ENCODE measurements around the gene GAPT.

Gene GAPT

DNA sequence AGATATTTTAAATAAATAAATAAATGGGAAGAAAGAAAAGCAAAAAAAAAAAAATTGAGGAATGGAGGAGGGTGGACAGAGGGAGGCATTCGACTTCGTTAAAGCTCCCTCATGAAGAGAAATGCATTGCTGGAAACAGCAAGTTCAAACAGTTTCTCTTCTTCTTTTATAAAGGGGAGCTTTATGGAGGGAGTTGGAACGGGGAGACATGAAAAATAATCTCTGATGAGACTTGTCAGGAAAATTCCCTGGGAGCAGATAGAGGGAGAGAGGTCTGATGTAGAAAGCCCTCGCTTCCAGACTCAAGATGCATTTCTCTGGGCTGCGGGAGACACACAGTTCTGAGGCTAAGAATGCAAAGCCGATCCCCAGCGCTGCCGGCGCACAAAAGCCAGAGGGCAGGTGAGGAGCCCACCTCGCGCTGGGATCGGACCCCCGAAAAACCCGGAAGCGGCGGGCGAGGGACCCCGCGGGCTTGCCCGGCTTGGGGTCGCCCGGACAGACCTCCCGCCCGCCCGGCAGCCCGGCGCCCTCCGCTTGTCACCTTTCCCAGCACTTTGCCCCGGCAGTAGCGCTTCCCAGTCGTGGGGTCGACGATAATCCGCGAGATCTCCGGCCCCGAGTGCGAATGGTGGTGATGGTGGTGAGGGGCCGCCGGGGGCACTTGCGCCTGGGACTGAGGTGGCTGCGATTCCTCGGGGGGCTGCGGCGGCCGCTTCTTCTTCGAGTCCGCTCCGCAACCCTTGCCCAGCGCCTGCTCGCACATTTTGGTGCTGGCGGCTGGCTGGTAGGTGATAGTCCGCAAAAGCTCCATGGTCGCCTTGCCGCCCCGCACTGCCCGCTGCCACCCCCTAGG is 31.9 kb upstream of the GAPT start:
- Histone ChIP-seq H3K4me3 (ENCODE audit: low read depth, low read length) (peak overlapping the region; percentile 98), H3K36me3 (ENCODE audit: control insufficient read depth in 2 of 2, insufficient read depth in 1 of 2, low read length in 2 of 2) (peaks cover 19 to 42% of the 10 kb centered on the region in 2 experiments; a peak in 2 of 3 replicates), H3K27ac (ENCODE audit: extremely low read depth, low read depth, low read length) (peak overlapping the region; percentile 98), H3K9me3 (ENCODE audit: control insufficient read depth, insufficient read depth, low read depth, low read length) (no peaks in the 10 kb centered on the region), H3K4me1 (ENCODE audit: control insufficient read depth, insufficient read depth, low read length) (no peaks in the 10 kb centered on the region)
- CTCF ChIA-PET, result interaction anchor here (0.6 to 5.9 kb wide), 18 partner anchors 20 to 1508 kb away, joined by 3 to 68 read pairs (median 4); no protein-coding TSS in a partner anchor
- POLR2A ChIA-PET, result interaction anchor here (0.7 to 2.6 kb wide), 29 partner anchors 9 to 1161 kb away, joined by 3 to 18 read pairs (median 4); partner anchors contain the start of gene ACTBL2
- TF ChIP-seq RBAK (tag by site-specific recombination; IDR thresholded peaks at IDR 0.05) (0 out of 2 replicates have a peak, but pooled peaks have one; percentile 32), ZNF157 (tag by site-specific recombination; IDR thresholded peaks at IDR 0.05) (no peak), ZNF2 (tag by site-specific recombination; IDR thresholded peaks at IDR 0.05) (peak; percentile 77), ZNF133 (tag by site-specific recombination; IDR thresholded peaks at IDR 0.05) (peak; percentile 16; the same call in 1 of the 2 replicates), GLIS2 (tag by site-specific recombination; IDR thresholded peaks at IDR 0.05) (peak; percentile 64; the same call in 1 of the 2 replicates), ZNF549 (tag by site-specific recombination; IDR thresholded peaks at IDR 0.05) (no peak), BCL11B (tag by site-specific recombination; IDR thresholded peaks at IDR 0.05; ENCODE audit: low read depth) (0 out of 2 replicates have a peak, but pooled peaks have one; percentile 17), ZBTB8A (tag by site-specific recombination; IDR thresholded peaks at IDR 0.05) (peak; percentile 41; the same call in 1 of the 2 replicates), ZBTB17 (tag by site-specific recombination; IDR thresholded peaks at IDR 0.05) (peak; percentile 45; the same call in 1 of the 2 replicates), PRDM1 (tag by site-specific recombination; IDR thresholded peaks at IDR 0.05) (peak; percentile 24; the same call in 1 of the 2 replicates), ZNF169 (tag by site-specific recombination; IDR thresholded peaks at IDR 0.05) (0 out of 2 replicates have a peak, but pooled peaks have one; percentile 44), REST (tag by site-specific recombination; IDR thresholded peaks at IDR 0.05) (0 out of 2 replicates have a peak, but pooled peaks have one; percentile 40), ZNF623 (tag by site-specific recombination; IDR thresholded peaks at IDR 0.05) (no peak), ZNF366 (tag by site-specific recombination; conservative IDR thresholded peaks at IDR 0.05) (peak; percentile 55), ZSCAN30 (tag by site-specific recombination; IDR thresholded peaks at IDR 0.05) (peak; percentile 60), ZNF335 (tag by site-specific recombination; conservative IDR thresholded peaks at IDR 0.05) (0 out of 2 replicates have a peak, but pooled peaks have one; percentile 8), YY2 (tag by site-specific recombination; IDR thresholded peaks at IDR 0.05) (no peak), SP7 (tag by site-specific recombination; IDR thresholded peaks at IDR 0.05) (peak; percentile 31; the same call in 1 of the 2 replicates), ZNF354C (tag by site-specific recombination; IDR thresholded peaks at IDR 0.05; ENCODE audit: borderline replicate concordance, low read depth) (no peak), ZBTB48 (tag by site-specific recombination; IDR thresholded peaks at IDR 0.05) (peak; percentile 13; the same call in 1 of the 2 replicates), ZNF274 (IDR thresholded peaks at IDR 0.05; ENCODE audit: low read length) (no peak), ZNF274 (tag by site-specific recombination; IDR thresholded peaks at IDR 0.05; ENCODE audit: borderline replicate concordance) (no peak), ZNF362 (tag by site-specific recombination; IDR thresholded peaks at IDR 0.05) (peak; percentile 57; the same call in 1 of the 2 replicates)
- TF ChIP-seq, protein P1, sequence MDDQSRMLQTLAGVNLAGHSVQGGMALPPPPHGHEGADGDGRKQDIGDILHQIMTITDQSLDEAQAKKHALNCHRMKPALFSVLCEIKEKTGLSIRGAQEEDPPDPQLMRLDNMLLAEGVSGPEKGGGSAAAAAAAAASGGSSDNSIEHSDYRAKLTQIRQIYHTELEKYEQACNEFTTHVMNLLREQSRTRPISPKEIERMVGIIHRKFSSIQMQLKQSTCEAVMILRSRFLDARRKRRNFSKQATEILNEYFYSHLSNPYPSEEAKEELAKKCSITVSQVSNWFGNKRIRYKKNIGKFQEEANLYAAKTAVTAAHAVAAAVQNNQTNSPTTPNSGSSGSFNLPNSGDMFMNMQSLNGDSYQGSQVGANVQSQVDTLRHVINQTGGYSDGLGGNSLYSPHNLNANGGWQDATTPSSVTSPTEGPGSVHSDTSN (CRISPR knock-in tag; IDR thresholded peaks at IDR 0.05), result peak; percentile 10; the same call in 1 of the 2 replicates
- TF ChIP-seq, protein P2, sequence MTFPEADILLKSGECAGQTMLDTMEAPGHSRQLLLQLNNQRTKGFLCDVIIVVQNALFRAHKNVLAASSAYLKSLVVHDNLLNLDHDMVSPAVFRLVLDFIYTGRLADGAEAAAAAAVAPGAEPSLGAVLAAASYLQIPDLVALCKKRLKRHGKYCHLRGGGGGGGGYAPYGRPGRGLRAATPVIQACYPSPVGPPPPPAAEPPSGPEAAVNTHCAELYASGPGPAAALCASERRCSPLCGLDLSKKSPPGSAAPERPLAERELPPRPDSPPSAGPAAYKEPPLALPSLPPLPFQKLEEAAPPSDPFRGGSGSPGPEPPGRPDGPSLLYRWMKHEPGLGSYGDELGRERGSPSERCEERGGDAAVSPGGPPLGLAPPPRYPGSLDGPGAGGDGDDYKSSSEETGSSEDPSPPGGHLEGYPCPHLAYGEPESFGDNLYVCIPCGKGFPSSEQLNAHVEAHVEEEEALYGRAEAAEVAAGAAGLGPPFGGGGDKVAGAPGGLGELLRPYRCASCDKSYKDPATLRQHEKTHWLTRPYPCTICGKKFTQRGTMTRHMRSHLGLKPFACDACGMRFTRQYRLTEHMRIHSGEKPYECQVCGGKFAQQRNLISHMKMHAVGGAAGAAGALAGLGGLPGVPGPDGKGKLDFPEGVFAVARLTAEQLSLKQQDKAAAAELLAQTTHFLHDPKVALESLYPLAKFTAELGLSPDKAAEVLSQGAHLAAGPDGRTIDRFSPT (tag by site-specific recombination; IDR thresholded peaks at IDR 0.05), result 0 out of 2 replicates have a peak, but pooled peaks have one; percentile 11
- TF ChIP-seq, protein P3, sequence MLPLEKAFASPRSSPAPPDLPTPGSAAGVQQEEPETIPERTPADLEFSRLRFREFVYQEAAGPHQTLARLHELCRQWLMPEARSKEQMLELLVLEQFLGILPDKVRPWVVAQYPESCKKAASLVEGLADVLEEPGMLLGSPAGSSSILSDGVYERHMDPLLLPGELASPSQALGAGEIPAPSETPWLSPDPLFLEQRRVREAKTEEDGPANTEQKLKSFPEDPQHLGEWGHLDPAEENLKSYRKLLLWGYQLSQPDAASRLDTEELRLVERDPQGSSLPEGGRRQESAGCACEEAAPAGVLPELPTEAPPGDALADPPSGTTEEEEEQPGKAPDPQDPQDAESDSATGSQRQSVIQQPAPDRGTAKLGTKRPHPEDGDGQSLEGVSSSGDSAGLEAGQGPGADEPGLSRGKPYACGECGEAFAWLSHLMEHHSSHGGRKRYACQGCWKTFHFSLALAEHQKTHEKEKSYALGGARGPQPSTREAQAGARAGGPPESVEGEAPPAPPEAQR (tag by site-specific recombination; IDR thresholded peaks at IDR 0.05), result no peak

Measured in HEK293 (cell line).